Neural cell (in vitro differentiated cells): ENCODE data around the gene PDE4D.

Experiments
- CTCF ChIP-seq: fragments of 450-650 bp; IDR thresholded peaks from 2 replicates; pipeline ENCODE4 v1.5.1; 2014; ENCODE audit warnings: antibody characterized with exemption, mild to moderate bottlenecking, moderate library complexity; ENCODE audit not compliant: poor library complexity, severe bottlenecking
- EP300 ChIP-seq: fragments of 450-650 bp; conservative IDR thresholded peaks from 2 replicates; pipeline ENCODE4 v1.6.1; 2014; ENCODE audit warnings: antibody characterized with exemption, mild to moderate bottlenecking, moderate library complexity; ENCODE audit not compliant: poor library complexity, severe bottlenecking
- EZH2 ChIP-seq: fragments of 200-600, 300-800 bp; shearing (Covaris generic), sonication (generic); IDR thresholded peaks from 2 replicates; pipeline ENCODE4 v1.6.1; 2014; ENCODE audit warnings: antibody characterized with exemption, low read length, borderline replicate concordance, mild to moderate bottlenecking; ENCODE audit not compliant: insufficient read depth, poor library complexity, severe bottlenecking
- POLR2AphosphoS5 ChIP-seq: IDR thresholded peaks from 2 replicates; pipeline ENCODE4 v1.6.1; 2012

GRCh38 chr5:59445741-59446140 is 447.8 kb downstream of the PDE4D start:
- TF ChIP-seq CTCF (no peak), EZH2 (no peak), POLR2AphosphoS5 (no peak), EP300 (no peak)
